ENCODE data around the gene DPH2.

DPH2 gene, protein sequence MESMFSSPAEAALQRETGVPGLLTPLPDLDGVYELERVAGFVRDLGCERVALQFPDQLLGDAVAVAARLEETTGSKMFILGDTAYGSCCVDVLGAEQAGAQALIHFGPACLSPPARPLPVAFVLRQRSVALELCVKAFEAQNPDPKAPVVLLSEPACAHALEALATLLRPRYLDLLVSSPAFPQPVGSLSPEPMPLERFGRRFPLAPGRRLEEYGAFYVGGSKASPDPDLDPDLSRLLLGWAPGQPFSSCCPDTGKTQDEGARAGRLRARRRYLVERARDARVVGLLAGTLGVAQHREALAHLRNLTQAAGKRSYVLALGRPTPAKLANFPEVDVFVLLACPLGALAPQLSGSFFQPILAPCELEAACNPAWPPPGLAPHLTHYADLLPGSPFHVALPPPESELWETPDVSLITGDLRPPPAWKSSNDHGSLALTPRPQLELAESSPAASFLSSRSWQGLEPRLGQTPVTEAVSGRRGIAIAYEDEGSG

DNA sequence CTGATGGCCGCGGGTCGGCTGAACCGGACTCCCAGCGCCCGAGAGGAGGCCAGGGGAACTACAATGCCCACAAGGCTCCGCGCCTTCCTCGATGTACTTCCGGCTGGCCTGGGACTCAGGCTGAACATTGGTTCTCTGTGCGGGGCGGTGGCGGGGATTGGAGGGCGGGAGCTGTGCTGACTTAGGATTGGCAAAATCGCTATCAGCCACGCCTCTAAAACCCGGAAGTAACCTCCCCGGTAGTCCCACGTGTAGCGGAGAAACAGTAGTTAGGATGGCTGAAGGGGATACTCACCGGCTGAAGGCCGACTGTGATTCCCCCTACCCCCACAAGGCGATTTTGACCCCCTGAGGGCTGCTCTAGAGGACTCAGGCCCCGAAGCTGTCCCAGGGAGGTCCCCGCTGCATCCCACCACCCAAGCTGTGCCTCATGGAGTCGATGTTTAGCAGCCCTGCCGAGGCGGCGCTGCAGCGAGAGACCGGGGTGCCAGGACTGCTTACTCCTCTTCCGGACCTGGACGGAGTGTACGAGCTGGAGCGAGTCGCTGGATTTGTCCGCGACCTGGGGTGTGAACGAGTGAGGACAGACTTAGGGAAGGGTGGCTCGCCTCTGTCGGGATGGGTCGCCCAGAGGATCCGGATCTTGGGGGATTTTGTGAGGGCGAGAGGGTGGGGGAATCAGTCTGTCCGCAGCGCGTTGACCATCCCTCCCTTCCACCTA lies at the start of gene DPH2:
DPH2 (plus strand) TSS at position 265 of the 721 bp plus-strand sequence; CDS start at position 431, 166 bp downstream.
- peak within 1 kb of the TSS; percentile 68 for H3K27ac ChIP-seq
- TF ChIP-seq, protein P1, sequence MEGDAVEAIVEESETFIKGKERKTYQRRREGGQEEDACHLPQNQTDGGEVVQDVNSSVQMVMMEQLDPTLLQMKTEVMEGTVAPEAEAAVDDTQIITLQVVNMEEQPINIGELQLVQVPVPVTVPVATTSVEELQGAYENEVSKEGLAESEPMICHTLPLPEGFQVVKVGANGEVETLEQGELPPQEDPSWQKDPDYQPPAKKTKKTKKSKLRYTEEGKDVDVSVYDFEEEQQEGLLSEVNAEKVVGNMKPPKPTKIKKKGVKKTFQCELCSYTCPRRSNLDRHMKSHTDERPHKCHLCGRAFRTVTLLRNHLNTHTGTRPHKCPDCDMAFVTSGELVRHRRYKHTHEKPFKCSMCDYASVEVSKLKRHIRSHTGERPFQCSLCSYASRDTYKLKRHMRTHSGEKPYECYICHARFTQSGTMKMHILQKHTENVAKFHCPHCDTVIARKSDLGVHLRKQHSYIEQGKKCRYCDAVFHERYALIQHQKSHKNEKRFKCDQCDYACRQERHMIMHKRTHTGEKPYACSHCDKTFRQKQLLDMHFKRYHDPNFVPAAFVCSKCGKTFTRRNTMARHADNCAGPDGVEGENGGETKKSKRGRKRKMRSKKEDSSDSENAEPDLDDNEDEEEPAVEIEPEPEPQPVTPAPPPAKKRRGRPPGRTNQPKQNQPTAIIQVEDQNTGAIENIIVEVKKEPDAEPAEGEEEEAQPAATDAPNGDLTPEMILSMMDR (conservative IDR thresholded peaks at IDR 0.05), result no peak
- TF ChIP-seq ZFX (IDR thresholded peaks at IDR 0.05), result no peak

DNA sequence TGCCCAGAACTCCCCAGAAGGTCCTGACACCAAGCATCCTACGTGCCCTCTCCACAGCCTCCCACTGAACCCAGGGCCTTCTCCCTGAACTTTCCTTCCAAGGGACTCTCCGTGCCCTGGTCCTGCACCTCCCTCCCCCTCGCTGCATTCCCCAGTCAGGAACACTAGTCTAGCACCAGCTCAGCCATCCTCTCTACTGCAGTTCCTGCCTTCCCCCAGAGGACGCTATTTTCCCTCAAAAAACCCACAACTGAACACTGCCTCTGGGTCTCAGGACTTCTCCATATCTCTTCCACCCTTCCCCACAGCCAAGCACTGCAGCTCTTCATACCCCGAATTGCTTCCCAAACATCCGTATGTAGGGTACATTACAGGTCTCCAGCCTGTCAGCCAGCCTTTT lies 48.8 kb upstream of the DPH2 start:
- TF ChIP-seq, protein P1 (conservative IDR thresholded peaks at IDR 0.05), result no peak
- TF ChIP-seq ZFX (IDR thresholded peaks at IDR 0.05), result no peak
- H3K27ac ChIP-seq, result no peak overlapping the region

DNA sequence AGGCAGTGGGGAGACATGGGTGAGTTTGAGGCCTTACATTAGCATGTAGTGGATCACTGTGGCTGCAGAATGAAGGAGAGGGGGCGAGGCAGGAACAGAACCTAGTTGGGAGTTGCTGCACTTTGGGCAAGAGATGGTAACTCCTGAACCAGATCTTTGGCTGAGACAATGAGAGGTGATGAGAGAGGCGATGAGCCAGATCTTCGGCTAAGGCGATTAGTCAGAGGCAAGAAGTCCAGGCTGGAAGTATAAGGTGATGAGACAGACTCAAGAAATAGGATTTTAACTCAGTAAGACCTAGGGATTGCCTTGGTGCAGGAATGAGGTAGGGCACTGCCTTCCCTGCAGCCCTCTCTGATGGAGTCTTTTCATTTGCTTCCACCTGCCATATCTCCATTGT lies 45.3 kb upstream of the DPH2 start:
- H3K27ac ChIP-seq, result no peak overlapping the region
- no peak for TF ChIP-seq ZFX (IDR thresholded peaks at IDR 0.05)
- TF ChIP-seq, protein P1 (conservative IDR thresholded peaks at IDR 0.05), result no peak

DNA sequence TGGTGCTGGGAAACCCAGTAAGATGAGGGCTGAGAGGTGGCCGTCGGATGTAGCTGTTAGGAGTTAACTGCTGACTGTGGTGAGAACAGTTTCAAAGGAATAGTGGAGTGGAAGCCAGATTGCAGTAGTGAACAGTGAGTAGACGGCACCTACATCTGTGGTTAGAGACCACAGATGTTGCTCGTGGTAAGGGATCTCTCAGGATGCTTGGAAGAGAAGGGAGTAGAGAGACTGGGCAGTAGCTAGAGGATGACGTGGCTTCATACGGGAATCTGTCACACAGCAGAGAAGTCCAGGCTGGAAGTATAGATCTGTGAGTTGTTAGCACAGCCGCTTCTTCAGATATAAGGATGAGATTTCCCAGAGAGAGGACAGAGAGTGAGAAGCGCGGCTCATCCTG lies 44.0 kb upstream of the DPH2 start:
- TF ChIP-seq, protein P1 (conservative IDR thresholded peaks at IDR 0.05), result no peak
- TF ChIP-seq ZFX (IDR thresholded peaks at IDR 0.05), result no peak
- H3K27ac ChIP-seq, result no peak overlapping the region

DNA sequence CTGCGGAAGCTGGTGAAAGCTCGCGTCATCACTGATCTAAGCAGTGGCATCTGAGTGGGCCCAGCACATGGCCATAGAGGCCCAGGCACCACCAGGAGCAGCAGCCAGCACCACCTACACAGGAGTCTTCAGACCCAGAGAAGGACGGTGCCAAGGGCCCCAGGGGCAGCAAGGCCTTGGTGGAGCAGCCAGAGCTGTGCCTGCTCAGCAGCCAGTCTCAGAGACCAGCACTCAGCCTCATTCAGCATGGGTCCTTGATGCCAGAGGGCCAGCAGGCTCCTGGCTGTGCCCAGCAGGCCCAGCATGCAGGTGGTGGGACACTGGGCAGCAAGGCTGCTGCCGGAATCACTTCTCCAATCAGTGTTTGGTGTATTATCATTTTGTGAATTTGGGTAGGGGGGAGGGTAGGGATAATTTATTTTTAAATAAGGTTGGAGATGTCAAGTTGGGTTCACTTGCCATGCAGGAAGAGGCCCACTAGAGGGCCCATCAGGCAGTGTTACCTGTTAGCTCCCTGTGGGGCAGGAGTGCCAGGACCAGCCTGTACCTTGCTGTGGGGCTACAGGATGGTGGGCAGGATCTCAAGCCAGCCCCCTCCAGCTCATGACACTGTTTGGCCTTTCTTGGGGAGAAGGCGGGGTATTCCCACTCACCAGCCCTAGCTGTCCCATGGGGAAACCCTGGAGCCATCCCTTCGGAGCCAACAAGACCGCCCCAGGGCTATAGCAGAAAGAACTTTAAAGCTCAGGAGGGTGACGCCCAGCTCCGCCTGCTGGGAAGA lies 39.5 kb upstream of the DPH2 start:
- TF ChIP-seq ZFX (IDR thresholded peaks at IDR 0.05), result no peak
- TF ChIP-seq, protein P1 (conservative IDR thresholded peaks at IDR 0.05), result peak; percentile 77
- no peak overlapping the region for H3K27ac ChIP-seq

DNA sequence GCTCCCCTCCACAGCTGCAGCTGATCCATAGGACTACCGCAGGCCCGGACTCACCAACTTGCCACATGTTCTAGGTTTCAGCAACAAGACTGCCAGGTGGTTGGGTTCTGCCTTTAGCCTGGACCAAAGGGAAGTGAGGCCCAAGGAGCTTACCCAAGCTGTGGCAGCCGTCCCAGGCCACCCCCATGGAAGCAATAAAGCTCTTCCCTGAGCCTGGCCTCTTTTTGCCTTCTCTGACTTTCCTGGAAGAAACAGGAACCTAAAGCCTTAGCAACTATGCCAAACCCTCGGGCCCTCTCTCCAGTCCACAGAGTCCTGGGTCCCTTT lies 38.9 kb upstream of the DPH2 start:
- no peak for TF ChIP-seq ZFX (IDR thresholded peaks at IDR 0.05)
- H3K27ac ChIP-seq, result no peak overlapping the region

DNA sequence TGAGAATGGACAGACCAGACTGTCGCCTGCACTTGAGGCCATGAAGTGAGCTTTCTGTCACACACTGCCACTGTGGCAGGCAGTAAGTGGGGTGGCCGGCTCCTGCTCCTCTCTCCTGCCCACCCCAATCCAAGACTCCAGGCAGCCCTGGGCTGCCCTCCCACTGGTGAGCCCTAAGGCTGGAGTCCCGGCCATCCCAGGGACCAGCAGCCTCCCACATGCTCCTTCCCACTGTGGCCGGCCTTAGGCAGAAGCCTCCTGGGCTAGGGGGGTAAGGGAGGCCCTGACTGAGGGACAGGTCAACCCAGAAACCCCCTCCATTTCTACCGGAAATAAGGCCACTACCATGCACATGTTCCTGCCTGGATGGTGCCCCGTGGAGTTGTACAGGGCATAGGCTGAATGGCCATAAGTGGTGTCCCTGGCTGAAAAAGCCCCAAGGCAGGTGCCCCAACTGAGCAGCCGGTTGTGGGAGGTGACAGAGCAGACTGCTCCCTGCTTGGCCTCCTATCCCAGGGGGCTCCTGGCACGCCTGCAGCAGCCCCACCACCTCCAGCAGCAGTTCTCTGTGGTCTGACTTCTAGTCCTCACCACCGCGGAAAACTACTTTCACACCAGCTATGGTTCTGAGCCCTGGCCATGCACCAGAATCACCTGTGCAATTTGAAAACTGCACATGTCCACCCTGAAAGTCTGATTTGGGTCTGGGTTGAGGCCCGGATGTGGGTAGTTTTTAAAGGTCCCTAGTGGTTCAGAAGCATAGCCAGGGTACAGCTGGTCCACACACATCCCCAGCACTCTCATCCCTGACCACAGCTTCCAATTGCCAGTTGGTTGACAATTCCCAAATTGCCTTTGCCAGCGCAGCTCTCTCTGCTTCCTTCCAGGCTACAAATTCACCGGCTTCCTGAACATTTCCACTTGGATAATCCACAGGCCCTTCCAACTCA lies 37.8 kb upstream of the DPH2 start:
- no peak overlapping the region for H3K27ac ChIP-seq
- TF ChIP-seq, protein P1 (conservative IDR thresholded peaks at IDR 0.05), result no peak
